HG02763 (cell line): ENCODE results near the gene P2RX3.
"Not testable (repeated sequence)": the region's sequence is repeated elsewhere in the genome, so short reads cannot be mapped to it uniquely, and the experiment has no call there.

ENCODE experiments used
- ATAC-seq: cut with Tn5 transposase; IDR thresholded peaks from one replicate; pipeline ENCODE4 v1.9.1; 2021; ENCODE audit warnings: mild to moderate bottlenecking, moderate library complexity; ENCODE audit not compliant: unreplicated experiment

Gene P2RX3

GRCh38 chr11:57348052-57348451 is 9.9 kb downstream of the P2RX3 start:
- ATAC-seq = no peak

DNA sequence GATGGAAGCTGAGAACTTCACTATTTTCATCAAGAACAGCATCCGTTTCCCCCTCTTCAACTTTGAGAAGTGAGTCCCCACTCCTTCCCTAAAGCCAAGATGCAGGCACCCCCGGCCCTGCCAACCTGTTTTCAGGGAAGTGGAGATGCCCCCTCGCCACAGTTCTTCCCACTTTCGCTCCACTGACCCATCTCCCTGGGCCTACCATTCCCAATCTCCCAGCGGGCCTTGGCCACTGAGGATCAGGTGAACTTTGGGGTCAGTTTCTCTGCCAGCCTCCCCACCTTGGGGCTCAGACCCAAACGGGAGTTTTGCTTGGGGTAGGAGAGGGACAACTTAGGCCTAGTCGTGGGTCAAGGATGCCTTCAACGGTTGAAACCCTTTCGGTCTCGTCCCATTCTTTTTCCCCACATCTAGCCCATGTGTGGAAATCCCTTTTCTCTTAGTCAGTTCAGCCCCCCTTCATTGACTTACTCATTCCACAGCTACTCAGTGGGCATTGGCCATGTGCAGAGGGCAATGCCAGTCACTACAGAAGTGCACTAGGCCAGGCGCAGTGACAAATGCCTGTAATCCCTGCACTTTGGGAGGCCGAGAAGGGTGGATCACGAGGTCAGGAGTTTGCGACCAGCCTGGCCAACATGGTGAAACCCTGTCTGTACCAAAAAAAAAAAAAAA is 10.6 kb downstream of the P2RX3 start:
- ATAC-seq = no peak

GRCh38 chr11:57349491-57350274 is 11.5 kb downstream of the P2RX3 start:
- no peak for ATAC-seq

DNA sequence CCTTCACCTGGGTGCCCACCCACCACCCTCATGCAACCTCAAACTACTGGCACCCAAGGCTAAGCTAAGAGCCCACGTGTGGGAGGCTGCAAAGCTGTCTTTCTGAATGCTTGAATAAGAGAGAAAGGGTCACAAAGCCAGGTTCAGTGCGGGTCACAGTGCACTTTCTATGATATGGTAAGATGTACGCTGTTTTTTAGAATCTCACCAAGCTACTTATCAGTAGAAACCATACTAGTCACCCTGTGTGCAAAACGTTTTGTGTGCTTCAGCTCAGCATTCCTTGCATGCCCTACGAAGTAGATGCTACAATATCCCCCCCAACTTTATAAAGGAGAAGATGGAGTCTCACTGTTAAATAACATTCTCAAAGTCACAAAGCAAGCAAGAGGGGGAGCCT is 14.9 kb downstream of the P2RX3 start:
- ATAC-seq = no peak

- ATAC-seq = no peak
Observed at GRCh38 chr11:57353446-57353845, 15.3 kb downstream of the P2RX3 start.

DNA sequence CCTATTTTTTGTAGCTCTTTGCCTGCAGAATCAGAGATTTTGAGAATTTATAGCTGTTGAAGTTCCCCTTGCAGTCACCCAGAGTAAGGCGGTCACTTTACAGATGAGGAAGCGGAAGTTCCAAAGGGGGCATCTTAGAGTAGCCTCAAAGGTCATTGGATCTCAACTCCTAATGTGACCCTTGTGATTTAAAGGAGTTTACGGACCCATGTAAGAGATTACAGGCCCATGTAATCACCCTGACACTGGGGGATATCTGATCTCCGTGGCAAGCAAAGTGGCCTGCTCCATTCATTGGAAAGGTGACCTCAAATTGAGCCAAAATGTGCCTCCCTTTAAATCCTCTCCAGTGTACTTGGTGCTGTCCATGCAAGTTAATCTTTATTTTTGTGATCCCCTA is 15.7 kb downstream of the P2RX3 start:
- ATAC-seq = no peak

DNA sequence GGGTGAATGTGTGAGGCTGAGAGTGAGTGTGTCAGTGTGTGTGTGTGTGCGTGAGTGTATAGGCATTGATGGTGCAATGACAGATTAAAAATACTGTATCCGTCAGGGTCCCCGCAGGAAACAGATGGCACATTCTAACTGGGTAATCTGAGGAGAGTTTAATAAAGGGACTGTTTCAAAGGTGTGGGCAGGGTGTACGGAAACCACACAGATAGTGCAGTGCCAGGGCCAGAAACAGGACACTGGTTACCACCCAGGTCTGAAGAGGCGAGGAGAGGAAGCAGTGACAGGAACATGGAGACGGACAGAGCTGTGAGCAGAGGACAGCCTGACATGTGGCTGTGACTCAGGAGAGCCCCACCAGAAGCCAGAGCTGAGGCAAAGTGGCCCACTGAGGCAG is 16.5 kb downstream of the P2RX3 start:
- ATAC-seq = no peak

- no peak for ATAC-seq
Observed at GRCh38 chr11:57356268-57356667, 18.1 kb downstream of the P2RX3 start.

- no peak for ATAC-seq
Observed at GRCh38 chr11:57357310-57357709, 19.2 kb downstream of the P2RX3 start.

DNA sequence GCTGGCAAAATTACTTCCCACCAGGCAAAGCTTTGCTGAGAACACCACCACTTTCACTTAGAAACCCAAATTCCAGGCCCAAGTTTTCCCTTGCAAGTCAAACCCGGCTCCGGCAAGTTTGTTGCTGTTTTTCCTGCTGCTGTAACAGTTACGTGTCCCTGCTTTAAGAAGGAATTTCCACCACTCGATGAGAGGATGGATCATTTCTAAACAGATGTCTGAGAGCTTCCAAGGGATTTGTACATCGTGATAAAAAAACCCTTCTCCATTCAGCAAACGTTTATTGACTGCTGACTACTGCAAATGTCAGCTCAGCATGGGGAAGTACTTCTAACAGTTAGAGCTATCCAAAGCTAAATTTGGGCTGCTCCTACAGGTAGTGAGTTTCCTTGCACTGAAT is 19.7 kb downstream of the P2RX3 start:
- no peak for ATAC-seq

GRCh38 chr11:57358543-57358961 is 20.4 kb downstream of the P2RX3 start:
- ATAC-seq = no peak

GRCh38 chr11:57358991-57359390 is 20.8 kb downstream of the P2RX3 start:
- ATAC-seq = no peak

DNA sequence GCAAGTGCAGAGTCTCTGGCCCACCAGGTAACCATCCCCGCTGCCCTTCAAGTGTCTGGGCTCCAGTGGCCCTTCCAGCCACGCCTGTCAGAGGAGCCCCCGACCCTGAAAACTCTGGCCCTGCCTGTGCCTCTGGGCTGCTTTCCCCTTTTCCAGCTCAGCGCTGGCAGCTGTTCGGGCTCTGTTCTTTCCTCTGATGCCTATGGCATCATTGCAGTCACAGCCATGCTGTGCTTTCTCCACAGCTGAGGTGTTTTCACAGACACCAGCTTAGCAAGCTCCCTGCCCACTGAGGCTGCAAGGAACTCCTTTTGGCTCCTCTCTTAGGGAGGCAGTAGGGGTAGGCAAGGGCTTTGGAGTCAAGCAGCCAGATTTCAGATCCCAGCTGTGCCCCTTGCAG is 21.2 kb downstream of the P2RX3 start:
- no peak for ATAC-seq

DNA sequence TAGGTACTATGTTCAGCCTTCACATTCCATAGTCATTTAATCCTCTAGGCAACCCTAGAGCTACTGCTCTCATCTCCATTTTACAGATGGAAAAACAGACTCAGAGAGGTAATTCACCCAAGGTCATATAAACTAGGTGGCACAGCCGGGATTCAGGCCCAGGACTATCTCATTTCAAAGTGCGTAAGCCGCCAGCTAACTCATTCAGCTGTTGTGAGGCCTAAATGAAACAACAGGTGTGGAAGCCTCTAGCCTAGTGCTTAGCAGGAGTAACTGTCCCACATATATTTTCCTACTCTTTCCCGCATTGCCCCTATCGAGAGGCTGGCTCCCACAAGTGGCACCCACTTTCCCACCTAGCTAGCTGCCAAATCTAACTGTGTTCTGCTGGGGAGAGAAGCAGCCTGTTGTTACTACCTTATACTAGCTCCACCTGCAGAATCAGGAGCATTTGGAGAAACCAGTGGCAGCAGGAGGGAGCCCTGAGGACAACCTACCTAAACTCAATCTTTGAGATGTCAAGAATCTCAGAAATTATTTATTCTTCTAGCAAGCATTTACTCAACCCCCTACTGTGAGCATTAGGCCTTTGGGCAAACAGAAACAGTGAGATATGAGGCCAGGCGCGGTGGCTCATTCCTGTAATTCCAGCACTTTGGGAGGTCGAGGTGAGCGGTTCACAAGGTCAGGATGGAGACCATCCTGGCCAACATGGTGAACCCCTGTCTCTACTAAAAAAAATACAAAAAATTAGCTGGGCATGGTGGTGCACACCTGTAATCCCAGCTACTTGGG is 21.9 kb downstream of the P2RX3 start:
- no peak for ATAC-seq

GRCh38 chr11:57360991-57361390 is 22.8 kb downstream of the P2RX3 start:
- no peak for ATAC-seq

GRCh38 chr11:57361420-57361819 is 23.3 kb downstream of the P2RX3 start:
- ATAC-seq = not testable (repeated sequence)

- no peak for ATAC-seq
Observed at GRCh38 chr11:57361926-57362325, 23.8 kb downstream of the P2RX3 start.

DNA sequence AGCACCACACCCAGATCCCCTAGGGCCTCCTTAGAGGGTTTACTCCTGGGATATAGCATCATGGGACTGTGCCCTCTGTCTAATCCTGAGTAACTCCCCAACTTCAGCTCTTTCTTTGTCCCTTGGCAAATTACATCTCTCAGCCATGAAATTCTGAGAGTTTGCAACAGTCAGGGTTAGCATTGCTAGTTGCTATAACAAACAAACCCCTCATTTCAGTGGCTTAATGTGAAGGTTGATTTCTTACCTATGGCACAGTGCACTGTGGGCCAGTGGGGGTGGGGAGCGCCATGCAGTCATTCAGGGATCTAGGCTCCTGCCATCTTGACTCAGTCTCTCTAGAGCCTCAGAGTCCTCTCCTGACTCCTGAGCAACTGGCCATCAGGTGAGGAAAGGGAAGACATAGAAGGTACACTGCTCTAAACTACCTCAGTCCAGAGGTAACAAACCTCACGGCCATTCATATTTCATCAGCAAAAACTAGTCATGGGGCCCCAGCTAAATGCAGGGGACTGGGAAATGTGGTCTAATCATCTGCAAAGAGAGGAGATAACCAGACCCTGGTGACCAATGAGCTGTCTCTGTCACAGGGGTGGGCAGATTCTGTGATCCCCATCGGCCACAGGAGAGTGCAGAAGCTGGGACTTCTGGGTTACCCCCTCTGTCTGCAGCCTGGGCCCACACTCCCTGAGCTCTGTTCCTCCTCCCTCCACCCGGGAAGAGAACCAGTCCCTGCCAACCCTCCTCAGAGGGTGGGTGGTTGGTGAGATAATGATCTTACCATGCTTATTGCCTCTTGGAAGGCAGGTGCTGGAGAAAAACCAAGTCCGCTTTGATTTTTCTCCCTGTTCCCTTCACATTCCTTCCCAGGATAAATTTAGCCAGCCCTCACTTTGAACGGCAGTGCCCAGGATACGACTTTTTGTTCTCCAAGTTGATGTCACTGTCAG is 25.3 kb downstream of the P2RX3 start:
- no peak for ATAC-seq

DNA sequence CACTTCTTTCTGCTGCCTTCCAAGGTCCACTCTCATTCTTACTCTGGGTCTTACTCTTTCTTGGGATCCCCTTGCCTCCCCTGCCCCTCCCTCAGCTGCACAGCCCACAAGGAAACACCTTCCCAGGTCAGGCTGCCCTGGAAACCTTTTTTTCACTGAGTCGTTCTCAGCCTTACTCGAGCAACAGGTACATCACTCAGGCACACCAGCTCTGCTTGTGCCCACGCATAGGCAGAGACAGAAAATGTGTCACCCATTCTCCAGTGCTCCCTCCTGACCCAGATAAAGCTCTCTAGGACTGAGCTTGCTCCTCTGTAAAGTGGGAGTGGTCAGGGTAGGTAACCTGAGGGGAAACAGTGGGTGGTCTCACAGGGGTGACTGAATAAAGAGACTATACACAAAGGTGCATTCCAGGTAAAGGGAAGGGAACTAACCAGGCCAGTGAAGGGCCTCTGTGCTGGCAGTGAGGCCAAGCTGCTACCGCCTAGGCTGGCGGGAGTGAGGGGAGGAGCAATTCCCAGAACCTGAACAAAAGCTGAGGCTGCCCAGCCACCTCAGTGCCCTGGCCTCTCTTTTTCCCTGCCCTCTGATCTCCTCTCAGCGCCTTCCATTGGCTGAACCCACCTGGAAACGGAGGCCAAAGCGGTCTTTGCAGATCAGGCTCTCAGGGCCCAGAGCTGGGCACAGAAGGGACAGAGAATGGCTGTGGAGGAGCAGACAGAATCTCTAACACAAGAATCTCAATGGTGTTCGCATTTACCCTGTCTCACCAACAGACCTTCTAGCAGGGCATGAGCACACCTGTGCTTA is 26.9 kb downstream of the P2RX3 start:
- no peak for ATAC-seq
